ENCODE results near the gene TLR1. TPM values are rescaled to one million over a fixed set of nuclear protein-coding genes. Genes with fewer than 3 reads are reported as not detected.
A peak's percentile ranks its signal among the peaks of the same experiment; 100 is the strongest.

Gene TLR1, protein sequence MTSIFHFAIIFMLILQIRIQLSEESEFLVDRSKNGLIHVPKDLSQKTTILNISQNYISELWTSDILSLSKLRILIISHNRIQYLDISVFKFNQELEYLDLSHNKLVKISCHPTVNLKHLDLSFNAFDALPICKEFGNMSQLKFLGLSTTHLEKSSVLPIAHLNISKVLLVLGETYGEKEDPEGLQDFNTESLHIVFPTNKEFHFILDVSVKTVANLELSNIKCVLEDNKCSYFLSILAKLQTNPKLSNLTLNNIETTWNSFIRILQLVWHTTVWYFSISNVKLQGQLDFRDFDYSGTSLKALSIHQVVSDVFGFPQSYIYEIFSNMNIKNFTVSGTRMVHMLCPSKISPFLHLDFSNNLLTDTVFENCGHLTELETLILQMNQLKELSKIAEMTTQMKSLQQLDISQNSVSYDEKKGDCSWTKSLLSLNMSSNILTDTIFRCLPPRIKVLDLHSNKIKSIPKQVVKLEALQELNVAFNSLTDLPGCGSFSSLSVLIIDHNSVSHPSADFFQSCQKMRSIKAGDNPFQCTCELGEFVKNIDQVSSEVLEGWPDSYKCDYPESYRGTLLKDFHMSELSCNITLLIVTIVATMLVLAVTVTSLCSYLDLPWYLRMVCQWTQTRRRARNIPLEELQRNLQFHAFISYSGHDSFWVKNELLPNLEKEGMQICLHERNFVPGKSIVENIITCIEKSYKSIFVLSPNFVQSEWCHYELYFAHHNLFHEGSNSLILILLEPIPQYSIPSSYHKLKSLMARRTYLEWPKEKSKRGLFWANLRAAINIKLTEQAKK
- total RNA-seq (2022) (1.9 and 2.2 TPM in 2 replicates), Bru-seq, nascent RNA (percentile 48 among the genes with signal in this experiment), BruChase-seq, experiment 1, labeled RNA remaining after a 6-hour chase (percentile 62 among the genes with signal in this experiment), BruChase-seq, experiment 2, labeled RNA remaining after a 2-hour chase (percentile 55 among the genes with signal in this experiment)
- long read RNA-seq = 0 reads

DNA sequence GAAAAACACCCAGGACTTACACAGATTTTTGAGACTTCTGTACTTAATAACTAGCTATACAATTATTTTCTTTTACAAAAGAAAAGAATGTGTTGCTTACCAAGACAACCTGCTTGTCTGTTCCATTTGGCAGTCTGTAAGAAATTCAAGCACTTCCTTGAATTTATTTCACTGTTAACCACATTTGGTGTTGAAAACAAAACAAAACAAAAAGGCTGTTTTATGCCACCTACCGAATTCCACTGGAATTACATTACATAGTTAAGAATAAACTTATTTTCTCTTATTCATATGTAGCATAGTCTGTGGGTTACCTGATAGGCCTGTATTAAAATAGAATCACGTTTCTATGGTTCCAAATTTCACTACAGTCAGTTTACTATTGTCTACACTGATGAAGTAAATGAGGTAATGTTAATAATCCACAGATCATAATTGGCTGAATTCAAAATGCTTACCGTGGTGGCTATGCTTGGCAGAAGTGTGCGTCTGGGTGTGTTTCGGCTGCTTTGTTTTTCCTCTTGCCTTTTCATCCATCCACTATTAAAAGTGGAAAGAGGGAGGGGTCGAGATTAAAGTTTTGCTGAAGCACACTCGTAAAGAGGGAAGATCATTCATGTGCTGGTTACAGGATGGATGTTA, at the start of gene TLR1:
Gene TLR1 (minus strand): TSS at position 138 of the 642 bp plus-strand sequence. CDS start 5,960 bp downstream, outside the sequence.
- BruUV-seq (replicated peaks) = no TSS peak
- H3K36me3 Mint-ChIP-seq (ENCODE audit: insufficient read depth, unreplicated experiment) = no peaks in the 10 kb centered on the region
- peak; percentile 70 for DNase-seq (ENCODE audit: unreplicated experiment)
- H3K4me1 Mint-ChIP-seq (ENCODE audit: insufficient read depth, unreplicated experiment) = peaks cover 25% of the 10 kb centered on the region
- ChIA-PET CTCF (interaction anchor here (0.6 to 7.5 kb wide), 30 partner anchors 10 to 1030 kb away, joined by 3 to 91 read pairs (median 4); partner anchors contain the start of genes FAM114A1 and TLR10), POLR2A (interaction anchor here (0.7 to 4.2 kb wide), 18 partner anchors 8 to 625 kb away, joined by 3 to 35 read pairs (median 4); partner anchors contain the start of genes FAM114A1, TLR10 and TLR6)
- H3K27ac Mint-ChIP-seq (ENCODE audit: low read depth, unreplicated experiment) = peak within 1 kb of the TSS; percentile 97
- no peaks in the 10 kb centered on the region for H3K27me3 Mint-ChIP-seq (ENCODE audit: insufficient read depth, unreplicated experiment)
- intact Hi-C loops (cut with micrococcal nuclease) = loop anchor here (2.0 kb wide), 2 partner anchors 46 to 52 kb away; partner anchors contain the start of gene TLR6
- H3K4me3 Mint-ChIP-seq (ENCODE audit: unreplicated experiment) = peak within 1 kb of the TSS; percentile 70
- no peaks in the 10 kb centered on the region for H3K9me3 Mint-ChIP-seq (ENCODE audit: unreplicated experiment)
- TF ChIP-seq, protein P1, sequence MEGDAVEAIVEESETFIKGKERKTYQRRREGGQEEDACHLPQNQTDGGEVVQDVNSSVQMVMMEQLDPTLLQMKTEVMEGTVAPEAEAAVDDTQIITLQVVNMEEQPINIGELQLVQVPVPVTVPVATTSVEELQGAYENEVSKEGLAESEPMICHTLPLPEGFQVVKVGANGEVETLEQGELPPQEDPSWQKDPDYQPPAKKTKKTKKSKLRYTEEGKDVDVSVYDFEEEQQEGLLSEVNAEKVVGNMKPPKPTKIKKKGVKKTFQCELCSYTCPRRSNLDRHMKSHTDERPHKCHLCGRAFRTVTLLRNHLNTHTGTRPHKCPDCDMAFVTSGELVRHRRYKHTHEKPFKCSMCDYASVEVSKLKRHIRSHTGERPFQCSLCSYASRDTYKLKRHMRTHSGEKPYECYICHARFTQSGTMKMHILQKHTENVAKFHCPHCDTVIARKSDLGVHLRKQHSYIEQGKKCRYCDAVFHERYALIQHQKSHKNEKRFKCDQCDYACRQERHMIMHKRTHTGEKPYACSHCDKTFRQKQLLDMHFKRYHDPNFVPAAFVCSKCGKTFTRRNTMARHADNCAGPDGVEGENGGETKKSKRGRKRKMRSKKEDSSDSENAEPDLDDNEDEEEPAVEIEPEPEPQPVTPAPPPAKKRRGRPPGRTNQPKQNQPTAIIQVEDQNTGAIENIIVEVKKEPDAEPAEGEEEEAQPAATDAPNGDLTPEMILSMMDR (IDR thresholded peaks at IDR 0.05; ENCODE audit: unreplicated experiment) = peak; percentile 40

DNA sequence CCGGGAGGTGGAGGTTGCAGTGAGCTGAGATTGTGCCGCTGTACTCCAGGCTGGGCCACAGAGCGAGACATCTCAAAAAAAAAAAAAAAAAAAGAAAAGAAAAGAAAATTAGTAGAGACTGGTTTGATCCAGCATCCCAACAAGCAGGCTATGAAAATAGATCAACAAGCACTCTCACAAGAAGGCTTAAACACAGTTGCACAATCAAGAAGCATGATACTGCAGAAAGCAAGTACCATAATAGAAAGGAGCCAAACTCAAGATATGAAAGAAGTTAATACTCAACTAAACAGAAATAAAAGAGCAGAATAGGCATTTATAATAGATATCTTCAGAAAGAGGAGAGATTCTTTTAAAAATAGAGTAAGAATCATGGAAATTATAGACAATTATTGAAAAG, 41.4 kb upstream of the TLR1 start:
- CTCF ChIA-PET = interaction anchor here (1.1 kb wide), 1 partner anchor 15 kb away, joined by 8 read pairs; no protein-coding TSS in a partner anchor
- BruUV-seq (replicated peaks) = no TSS peak

DNA sequence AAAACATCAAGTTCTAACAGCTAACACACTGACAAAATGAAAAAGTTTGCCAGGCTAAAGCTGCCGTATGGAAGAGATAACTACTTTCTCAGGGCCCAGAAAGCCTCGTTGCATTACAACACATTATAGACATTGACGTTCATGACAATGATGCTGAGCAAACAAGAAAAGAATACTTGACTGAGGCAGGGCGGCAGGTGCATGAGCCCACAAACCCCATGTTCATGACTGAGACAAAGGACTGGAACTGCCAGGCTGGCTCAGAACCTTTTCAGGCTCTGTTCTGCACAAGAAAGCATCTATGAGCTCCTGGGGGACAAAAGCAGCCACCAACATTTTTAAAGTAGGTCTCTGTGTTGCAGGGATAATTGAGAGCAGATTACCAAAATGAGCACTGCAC, 38.4 kb upstream of the TLR1 start:
- H3K36me3 Mint-ChIP-seq (ENCODE audit: insufficient read depth, unreplicated experiment) = peaks cover 6% of the 10 kb centered on the region
- POLR2A ChIA-PET = no interaction called here
- H3K4me1 Mint-ChIP-seq (ENCODE audit: insufficient read depth, unreplicated experiment) = peaks cover 6% of the 10 kb centered on the region

More for the DNA sequence above, 41.4 kb upstream of the TLR1 start:
- no peaks in the 10 kb centered on the region for H3K27me3 Mint-ChIP-seq (ENCODE audit: insufficient read depth, unreplicated experiment)
- intact Hi-C loops (cut with micrococcal nuclease) = no loop called here
- H3K27ac Mint-ChIP-seq (ENCODE audit: low read depth, unreplicated experiment) = no peak overlapping the region
- no peak overlapping the region for H3K4me3 Mint-ChIP-seq (ENCODE audit: unreplicated experiment)
- no peaks in the 10 kb centered on the region for H3K4me1 Mint-ChIP-seq (ENCODE audit: insufficient read depth, unreplicated experiment)
- peaks cover 18% of the 10 kb centered on the region for H3K9me3 Mint-ChIP-seq (ENCODE audit: unreplicated experiment)
- no peak for DNase-seq (ENCODE audit: unreplicated experiment)
- TF ChIP-seq, protein P1 (IDR thresholded peaks at IDR 0.05; ENCODE audit: unreplicated experiment) = no peak
- H3K36me3 Mint-ChIP-seq (ENCODE audit: insufficient read depth, unreplicated experiment) = peaks cover 6% of the 10 kb centered on the region
- POLR2A ChIA-PET = interaction anchor here (1.0 kb wide), 1 partner anchor 10 kb away, joined by 4 read pairs; no protein-coding TSS in a partner anchor

More for the DNA sequence above, 38.4 kb upstream of the TLR1 start:
- TF ChIP-seq, protein P1 (IDR thresholded peaks at IDR 0.05; ENCODE audit: unreplicated experiment) = no peak
- no peak overlapping the region for H3K27ac Mint-ChIP-seq (ENCODE audit: low read depth, unreplicated experiment)
- BruUV-seq (replicated peaks) = no TSS peak
- H3K27me3 Mint-ChIP-seq (ENCODE audit: insufficient read depth, unreplicated experiment) = no peaks in the 10 kb centered on the region
- DNase-seq (ENCODE audit: unreplicated experiment) = no peak
- intact Hi-C loops (cut with micrococcal nuclease) = no loop called here
- CTCF ChIA-PET = no interaction called here
- H3K4me3 Mint-ChIP-seq (ENCODE audit: unreplicated experiment) = no peak overlapping the region
- H3K9me3 Mint-ChIP-seq (ENCODE audit: unreplicated experiment) = no peaks in the 10 kb centered on the region

Data from MCF 10A (cell line).